ENCODE data around the gene DNAJC12. TPM values are rescaled to one million over a fixed set of nuclear protein-coding genes. Genes with fewer than 3 reads are reported as not detected.
"Not testable (repeated sequence)": the region's sequence is repeated elsewhere in the genome, so short reads cannot be mapped to it uniquely, and the experiment has no call there.

Gene DNAJC12
- total and polyA plus RNA-seq, 2 of the 8 experiments (the other 6 are each of a cell fraction or from before 2014, with no cell fraction given), result 0.86 to 4.2 TPM

DNA sequence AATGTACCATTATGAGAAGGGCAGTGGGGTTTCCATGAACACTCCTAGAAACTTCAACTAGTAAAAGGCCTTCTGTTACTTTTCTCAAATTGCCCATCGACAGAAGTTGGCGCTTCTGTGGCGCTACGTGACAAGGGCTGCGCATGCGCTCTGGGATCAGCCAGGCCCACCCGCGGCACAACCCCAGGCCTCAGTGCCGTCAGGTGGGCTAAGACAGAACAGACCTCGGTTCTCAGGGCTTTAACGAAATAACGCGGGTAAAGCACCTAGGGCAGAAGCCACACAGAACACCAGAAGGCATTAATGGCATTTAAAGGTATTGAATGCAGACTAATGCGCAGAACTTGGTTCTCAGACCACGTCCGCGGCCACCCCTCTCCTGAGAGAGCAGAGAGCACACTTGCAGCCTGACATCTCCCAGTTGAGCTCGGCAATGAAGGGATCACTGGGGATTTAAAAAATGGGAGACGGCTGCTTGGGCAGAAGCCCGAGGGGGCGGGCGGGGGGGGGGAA, 74.4 kb downstream of the DNAJC12 start (continued):
- TF ChIP-seq, protein P1, sequence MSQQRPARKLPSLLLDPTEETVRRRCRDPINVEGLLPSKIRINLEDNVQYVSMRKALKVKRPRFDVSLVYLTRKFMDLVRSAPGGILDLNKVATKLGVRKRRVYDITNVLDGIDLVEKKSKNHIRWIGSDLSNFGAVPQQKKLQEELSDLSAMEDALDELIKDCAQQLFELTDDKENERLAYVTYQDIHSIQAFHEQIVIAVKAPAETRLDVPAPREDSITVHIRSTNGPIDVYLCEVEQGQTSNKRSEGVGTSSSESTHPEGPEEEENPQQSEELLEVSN (IDR thresholded peaks at IDR 0.05), result peak; percentile 3; the same call in 1 of the 2 replicates
- 0 out of 2 replicates have a peak, but pooled peaks have one; percentile 8 for TF ChIP-seq BACH1 (IDR thresholded peaks at IDR 0.05; ENCODE audit: low read length)
- 0 out of 4 replicates have a peak, but pooled peaks of 1 of the 2 experiments have one; percentile 11 for TF ChIP-seq HDAC2 (IDR thresholded peaks at IDR 0.05; ENCODE audit: borderline replicate concordance in 1 of 2, low read depth in 2 of 2, low read length in 2 of 2)
- TF ChIP-seq NRF1 (IDR thresholded peaks at IDR 0.05; ENCODE audit: low read depth, low read length), result peak; percentile 84

DNA sequence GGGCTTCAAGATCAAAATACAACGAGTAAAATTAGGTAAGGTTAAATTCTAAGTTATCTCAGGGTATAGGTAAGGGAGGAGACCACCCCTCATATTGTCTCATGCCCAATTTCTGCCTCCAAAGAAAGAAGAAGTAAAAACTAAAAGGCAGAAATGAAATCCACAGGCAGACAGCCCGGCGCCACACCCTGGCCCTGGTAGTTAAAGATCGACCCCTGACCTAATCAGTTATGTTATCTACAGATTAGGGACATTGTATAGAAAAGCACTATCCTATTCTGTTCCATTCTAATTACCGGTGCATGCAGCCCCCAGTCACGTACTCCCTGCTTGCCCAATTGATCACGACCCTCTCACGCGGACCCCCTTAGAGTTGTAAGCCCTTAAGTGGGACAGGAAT, 75.4 kb downstream of the DNAJC12 start:
- POLR2A ChIA-PET (ENCODE audit: partially characterized antibody); FAIRE-seq; H3K79me1 ChIP-seq (ENCODE audit: low read depth, low read length): not testable (repeated sequence)

More for the DNA sequence above, 75.4 kb downstream of the DNAJC12 start:
- not testable (repeated sequence) for H3K23me2 ChIP-seq (ENCODE audit: low read depth, low read length); H2BK12ac ChIP-seq (ENCODE audit: low read depth, low read length); H3K56ac ChIP-seq (replicated peaks; ENCODE audit: insufficient read length, low read depth, low read length); H3K36me3 ChIP-seq (ENCODE audit: control insufficient read depth in 2 of 4, insufficient read depth in 4 of 4, low read length in 3 of 4); DNase-seq (ENCODE audit: low read depth in 1 of 2, low spot score in 2 of 2); H2BK20ac ChIP-seq (ENCODE audit: low read length); H2BK5ac ChIP-seq (ENCODE audit: low read depth, low read length); H3K18ac ChIP-seq (ENCODE audit: extremely low read depth, low read length); H3K79me2 ChIP-seq (ENCODE audit: control insufficient read depth in 1 of 2, insufficient read depth in 2 of 2, low read length in 2 of 2); H4K91ac ChIP-seq (replicated peaks; ENCODE audit: insufficient read length, low read length); H3K4me1 ChIP-seq (replicated peaks in 1 of 4; ENCODE audit: control insufficient read depth in 3 of 4, insufficient read depth in 4 of 4, low read length in 3 of 4); H3K14ac ChIP-seq (ENCODE audit: insufficient read length); H2BK15ac ChIP-seq (ENCODE audit: low read length); H3K4ac ChIP-seq (replicated peaks; ENCODE audit: insufficient read length, low read depth, low read length); H4K5ac ChIP-seq (ENCODE audit: insufficient read length, low read depth, low read length); H3K23ac ChIP-seq (ENCODE audit: insufficient read length); H2BK120ac ChIP-seq (replicated peaks; ENCODE audit: low read depth, low read length); H4K8ac ChIP-seq (ENCODE audit: extremely low read depth, insufficient read depth, low read length); H2AFZ ChIP-seq (ENCODE audit: low read length); H3K9ac ChIP-seq (replicated peaks in 1 of 4; ENCODE audit: extremely low read depth in 1 of 4, low read depth in 3 of 4, low read length in 3 of 4); H3K4me3 ChIP-seq (ENCODE audit: extremely low read depth in 1 of 4, insufficient read depth in 2 of 4, low read depth in 3 of 4, low read length in 4 of 4); H3K9me3 ChIP-seq (ENCODE audit: insufficient read depth in 2 of 2, low read depth in 1 of 2, low read length in 1 of 2); H2AK5ac ChIP-seq (ENCODE audit: low read depth, low read length); H4K20me1 ChIP-seq (replicated peaks in 1 of 2; ENCODE audit: control insufficient read depth in 1 of 2, insufficient read depth in 2 of 2, low read length in 2 of 2); H3K4me2 ChIP-seq (ENCODE audit: insufficient read depth in 1 of 2, low read depth in 2 of 2, low read length in 2 of 2); H3K27ac ChIP-seq (ENCODE audit: low read depth, low read length); H3K27me3 ChIP-seq (replicated peaks in 1 of 4; ENCODE audit: control insufficient read depth in 3 of 4, extremely low read depth in 1 of 4, insufficient read depth in 3 of 4, low read length in 3 of 4)
- WGBS, 2 experiments (ENCODE audit: extremely low coverage in 1 of 2, insufficient coverage in 1 of 2, insufficient read length in 1 of 2, insufficient replicate concordance in 2 of 2, low coverage in 1 of 2, low lambda C conversion rate in 2 of 2, missing lambda C conversion rate in 1 of 2), result 92% methylated on average over 9 of the region's 9 CpGs; no CpG with 5 or more reads in 1 of the 2 experiments
- CTCF ChIA-PET (ENCODE audit: partially characterized antibody), result interaction anchor here (1.0 to 1.7 kb wide), 3 partner anchors 17 to 140 kb away, joined by 3 to 4 read pairs (median 3); no protein-coding TSS in a partner anchor
